Measurements from ENCODE around the gene ARRDC5.
A peak's percentile ranks its signal among the peaks of the same experiment; 100 is the strongest.
"Not testable (repeated sequence)": the region's sequence is repeated elsewhere in the genome, so short reads cannot be mapped to it uniquely, and the experiment has no call there.

The ARRDC5 gene

GRCh38 chr19:4902796-4903195 is at the start of gene ARRDC5:
ARRDC5 (minus strand) TSS chr19:4902896; CDS start chr19:4902825, 71 bp downstream.
- DNase-seq (ENCODE audit: low spot score), result no peak

GRCh38 chr19:4951656-4952055 is 49.0 kb upstream of the ARRDC5 start:
- DNase-seq (ENCODE audit: low spot score), result no peak

DNA sequence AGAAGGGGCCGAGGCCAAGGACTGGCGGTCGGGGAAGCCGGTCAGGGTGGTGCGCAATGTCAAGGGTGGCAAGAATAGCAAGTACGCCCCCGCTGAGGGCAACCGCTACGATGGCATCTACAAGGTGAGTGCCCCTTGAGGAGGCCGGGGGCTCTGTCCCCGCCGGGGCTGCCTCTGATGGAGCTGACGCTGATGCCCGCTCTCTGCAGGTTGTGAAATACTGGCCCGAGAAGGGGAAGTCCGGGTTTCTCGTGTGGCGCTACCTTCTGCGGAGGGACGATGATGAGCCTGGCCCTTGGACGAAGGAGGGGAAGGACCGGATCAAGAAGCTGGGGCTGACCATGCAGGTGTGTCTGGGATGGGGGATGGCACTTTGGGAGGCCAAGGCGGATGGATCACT is 48.0 kb upstream of the ARRDC5 start:
- DNase-seq (ENCODE audit: low spot score), result not testable (repeated sequence)

GRCh38 chr19:4941638-4942169 is 39.0 kb upstream of the ARRDC5 start:
- DNase-seq (ENCODE audit: low spot score), result not testable (repeated sequence)

DNA sequence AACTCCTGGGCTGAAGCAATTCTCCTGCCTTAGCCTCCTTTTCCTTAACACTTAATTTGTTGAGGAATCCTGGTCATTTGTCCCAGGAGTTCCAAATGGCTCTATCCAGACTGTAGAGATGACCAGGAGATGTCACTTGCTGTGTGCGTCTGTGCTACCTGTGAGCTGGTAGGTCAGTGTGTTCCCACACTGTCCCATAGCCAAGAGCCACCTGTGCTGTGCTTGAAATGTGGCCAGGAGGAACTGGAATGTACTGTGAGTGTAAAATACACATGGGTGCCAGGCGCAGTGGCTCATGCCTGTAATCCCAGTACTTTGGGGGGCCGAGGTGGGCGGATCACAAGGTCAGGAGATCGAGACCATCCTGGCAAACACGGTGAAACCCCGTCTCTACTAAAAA is 36.8 kb upstream of the ARRDC5 start:
- DNase-seq (ENCODE audit: low spot score), result no peak

DNA sequence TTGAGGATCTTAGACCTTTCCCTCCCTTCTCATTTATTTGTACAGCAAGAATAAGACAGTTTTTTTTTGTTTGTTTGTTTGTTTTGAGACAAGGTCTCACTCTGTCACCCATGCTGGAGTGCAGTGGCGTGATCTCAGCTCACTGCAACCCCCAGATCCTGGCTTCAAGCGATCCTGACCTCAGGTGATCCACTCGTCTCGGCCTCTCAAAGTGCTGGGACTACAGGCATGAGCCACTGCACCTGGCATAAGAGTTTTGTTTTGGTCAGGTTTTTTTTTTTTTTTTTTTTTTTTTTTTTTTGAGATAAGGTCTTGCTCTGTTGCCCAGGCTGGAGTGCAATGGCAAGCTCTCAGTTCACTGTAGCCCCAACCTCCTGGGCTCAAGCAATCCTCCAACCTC is 35.8 kb upstream of the ARRDC5 start:
- DNase-seq (ENCODE audit: low spot score), result not testable (repeated sequence)

DNA sequence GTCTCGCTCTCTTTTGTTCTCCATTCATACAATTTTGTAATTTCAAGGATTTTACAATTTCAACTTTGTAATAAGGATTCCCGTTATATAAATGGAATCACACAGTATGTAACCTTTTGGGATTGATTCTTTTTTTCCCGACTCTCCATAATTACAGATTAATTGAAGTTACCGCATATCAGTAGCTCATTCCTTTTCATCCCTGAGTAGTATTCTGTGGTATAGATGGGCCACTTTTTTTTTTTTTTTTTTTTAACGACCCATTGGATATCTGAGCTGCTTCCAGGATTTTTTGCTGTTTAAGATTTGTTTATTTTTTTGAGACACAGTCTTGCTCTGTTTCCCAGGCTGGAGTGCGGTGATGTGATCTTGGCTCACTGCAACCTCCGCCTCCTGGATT is 34.4 kb upstream of the ARRDC5 start:
- no peak for DNase-seq (ENCODE audit: low spot score)

- no peak for DNase-seq (ENCODE audit: low spot score)
These were observed 32.7 kb upstream of the ARRDC5 start for GRCh38 chr19:4935444-4935843.

DNA sequence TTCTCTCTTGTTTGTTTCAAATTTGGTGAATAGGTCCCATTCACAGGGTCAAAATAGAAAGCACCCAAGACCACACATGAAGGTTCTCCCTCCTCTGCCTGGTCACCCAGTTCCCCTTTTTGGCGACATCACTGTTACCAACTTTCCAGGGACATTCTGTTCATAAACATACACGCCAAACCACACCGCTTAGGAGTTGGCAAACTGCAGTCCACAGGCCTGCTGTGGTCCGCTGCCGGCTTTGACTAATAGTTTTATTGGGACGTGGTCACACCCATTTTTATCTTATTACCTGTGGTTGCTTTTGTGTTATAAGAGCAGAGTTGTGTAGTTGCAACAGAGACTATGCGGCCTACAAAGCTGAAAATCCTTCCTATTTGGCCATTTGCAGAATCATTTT is 30.8 kb upstream of the ARRDC5 start:
- DNase-seq (ENCODE audit: low spot score), result no peak

DNA sequence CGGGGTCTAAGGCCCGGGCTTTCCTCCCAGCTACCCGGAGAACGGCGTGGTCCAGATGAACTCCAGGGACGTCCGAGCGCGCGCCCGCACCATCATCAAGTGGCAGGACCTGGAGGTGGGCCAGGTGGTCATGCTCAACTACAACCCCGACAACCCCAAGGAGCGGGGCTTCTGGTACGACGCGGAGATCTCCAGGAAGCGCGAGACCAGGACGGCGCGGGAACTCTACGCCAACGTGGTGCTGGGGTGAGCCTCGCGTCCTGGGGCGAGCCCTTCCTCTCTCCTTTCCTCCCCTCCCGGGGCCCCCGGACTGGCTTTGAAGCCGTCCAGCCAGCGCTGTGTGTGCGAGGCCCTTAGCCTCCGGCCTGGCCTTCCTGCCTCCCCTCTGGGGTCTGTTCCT is 30.0 kb upstream of the ARRDC5 start:
- DNase-seq (ENCODE audit: low spot score), result no peak

GRCh38 chr19:4930664-4931063 is 28.0 kb upstream of the ARRDC5 start:
- no peak for DNase-seq (ENCODE audit: low spot score)

- DNase-seq (ENCODE audit: low spot score), result no peak
These were observed 26.5 kb upstream of the ARRDC5 start for GRCh38 chr19:4929186-4929585.

- DNase-seq (ENCODE audit: low spot score), result no peak
These were observed 20.6 kb upstream of the ARRDC5 start for GRCh38 chr19:4923276-4923747.

- no peak for DNase-seq (ENCODE audit: low spot score)
These were observed 20.0 kb upstream of the ARRDC5 start for GRCh38 chr19:4922530-4923275.

GRCh38 chr19:4916292-4917082 is 13.8 kb upstream of the ARRDC5 start:
- DNase-seq (ENCODE audit: low spot score), result no peak

GRCh38 chr19:4914736-4915501 is 12.2 kb upstream of the ARRDC5 start:
- DNase-seq (ENCODE audit: low spot score), result peak; percentile 72

DNA sequence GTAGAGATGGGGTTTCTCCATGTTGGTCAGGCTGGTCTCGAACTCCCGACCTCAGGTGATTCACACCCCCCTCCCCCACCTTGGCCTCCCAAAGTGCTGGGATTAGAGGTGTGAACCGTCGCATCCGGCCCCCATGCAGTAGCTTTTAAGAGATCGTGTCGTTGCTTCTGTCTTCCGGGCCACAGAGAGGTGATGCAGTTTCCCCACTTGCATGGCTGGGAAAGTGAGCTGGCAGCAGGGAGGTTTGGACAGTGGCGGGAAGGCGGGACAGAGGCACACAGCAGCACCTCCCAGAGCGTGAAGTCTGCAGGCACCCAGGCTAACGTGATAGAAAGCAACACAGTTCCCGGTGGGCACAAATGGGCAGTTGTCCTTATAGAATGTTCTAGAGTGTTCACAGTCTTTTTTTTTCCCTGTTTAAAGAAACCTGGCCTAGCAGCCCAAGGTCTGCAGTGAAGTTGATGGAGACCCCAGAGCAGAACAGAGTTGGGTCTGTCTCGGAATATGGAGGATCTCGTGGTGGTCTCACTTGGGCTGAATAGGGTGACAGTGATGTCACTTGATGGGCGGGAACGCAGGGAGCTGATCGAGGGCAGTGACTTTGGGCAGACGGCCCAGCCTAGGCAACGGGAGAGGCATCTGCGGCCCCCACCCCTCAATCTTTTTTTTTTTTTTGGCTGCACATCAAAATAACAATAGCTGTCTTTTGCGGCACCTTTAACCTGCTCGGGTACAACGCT is 11.5 kb upstream of the ARRDC5 start:
- DNase-seq (ENCODE audit: low spot score), result no peak

- peak; percentile 85 for DNase-seq (ENCODE audit: low spot score)
These were observed 9.3 kb upstream of the ARRDC5 start for GRCh38 chr19:4911786-4912672.

DNA sequence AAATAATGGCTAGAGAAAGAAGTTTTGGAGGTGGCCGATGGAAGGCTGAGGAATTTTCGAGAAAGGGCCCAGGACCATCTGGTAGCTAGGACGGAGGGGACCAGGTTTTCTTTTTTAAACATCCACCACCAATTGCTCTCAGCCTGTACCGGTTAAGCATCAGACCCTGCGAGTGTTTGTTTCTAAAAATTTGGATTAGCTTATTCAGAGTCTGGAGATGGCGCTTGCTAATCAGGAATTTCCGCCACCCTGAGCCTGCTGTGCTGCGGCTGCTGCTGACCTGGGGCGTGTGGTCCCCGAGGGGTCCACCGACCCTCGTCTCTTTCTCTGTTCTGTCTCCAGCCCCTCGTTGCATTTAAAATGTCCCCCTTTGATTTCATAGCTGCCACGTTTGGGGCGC is 8.6 kb upstream of the ARRDC5 start:
- no peak for DNase-seq (ENCODE audit: low spot score)

GRCh38 chr19:4910594-4911281 is 8.0 kb upstream of the ARRDC5 start:
- DNase-seq (ENCODE audit: low spot score), result peak; percentile 54
